GM20000 (cell line): ENCODE results near the gene TENM3.

Experiments used
- DNase-seq: peaks from one replicate; pipeline ENCODE4 v3.0.0; 2012; ENCODE audit warnings: low spot score
- CTCF ChIP-seq: IDR thresholded peaks from 2 replicates; pipeline ENCODE4 v1.5.1; 2012; ENCODE audit warnings: mild to moderate bottlenecking, control low read depth; ENCODE audit errors: extremely low read depth, missing control alignments

The TENM3 gene

GRCh38 chr4:182625193-182625592 lies 382.0 kb downstream of the TENM3 start:
- no peak for TF ChIP-seq CTCF
- no peak for DNase-seq

GRCh38 chr4:182627996-182628395 lies 384.8 kb downstream of the TENM3 start:
- no peak for DNase-seq
- TF ChIP-seq CTCF, result no peak

GRCh38 chr4:182628544-182628943 lies 385.3 kb downstream of the TENM3 start:
- no peak for TF ChIP-seq CTCF
- no peak for DNase-seq

- no peak for TF ChIP-seq CTCF
- DNase-seq, result no peak
Measured at GRCh38 chr4:182629096-182629495, 385.9 kb downstream of the TENM3 start.

- no peak for TF ChIP-seq CTCF
- no peak for DNase-seq
Measured at GRCh38 chr4:182640491-182640890, 397.3 kb downstream of the TENM3 start.

GRCh38 chr4:182640932-182641331 lies 397.7 kb downstream of the TENM3 start:
- no peak for TF ChIP-seq CTCF
- DNase-seq, result no peak

- no peak for TF ChIP-seq CTCF
- no peak for DNase-seq
Measured at GRCh38 chr4:182642831-182643230, 399.6 kb downstream of the TENM3 start.
